Central memory CD4-positive, alpha-beta T cell (primary cell): ENCODE measurements around the gene ANKRD37.
"Not testable (repeated sequence)": the region's sequence is repeated elsewhere in the genome, so short reads cannot be mapped to it uniquely, and the experiment has no call there.

Experiments
- DNase-seq: peaks from one replicate; pipeline ENCODE4 v3.0.0; 2022
- total RNA-seq, 3 experiments: gene quantifications; one replicate each; lab custom pipeline; 2026; lab: John Stamatoyannopoulos, UW

Gene ANKRD37
- total RNA-seq = 2.3 to 8.1 (median 7.5) reads per million in 3 experiments

- no peak for DNase-seq
Measured at GRCh38 chr4:185396724-185397385, at the start of gene ANKRD37. TSS of gene ANKRD37 (plus strand) at chr4:185396841. CDS start at chr4:185396924, 83 bp downstream.

GRCh38 chr4:185346975-185347601 lies 49.6 kb upstream of the ANKRD37 start:
- no peak for DNase-seq

GRCh38 chr4:185351691-185352090 lies 45.0 kb upstream of the ANKRD37 start:
- no peak for DNase-seq

GRCh38 chr4:185352202-185352601 lies 44.4 kb upstream of the ANKRD37 start:
- no peak for DNase-seq

GRCh38 chr4:185352741-185353140 lies 43.9 kb upstream of the ANKRD37 start:
- no peak for DNase-seq

- no peak for DNase-seq
Measured at GRCh38 chr4:185357211-185357610, 39.4 kb upstream of the ANKRD37 start.

- DNase-seq = no peak
Measured at GRCh38 chr4:185357733-185358440, 38.8 kb upstream of the ANKRD37 start.

- DNase-seq = no peak
Measured at GRCh38 chr4:185358514-185358913, 38.1 kb upstream of the ANKRD37 start.

GRCh38 chr4:185358959-185359358 lies 37.7 kb upstream of the ANKRD37 start:
- no peak for DNase-seq

GRCh38 chr4:185359767-185360446 lies 36.7 kb upstream of the ANKRD37 start:
- DNase-seq = no peak

- DNase-seq = no peak
Measured at GRCh38 chr4:185361872-185362271, 34.8 kb upstream of the ANKRD37 start.

GRCh38 chr4:185362570-185362969 lies 34.1 kb upstream of the ANKRD37 start:
- DNase-seq = not testable (repeated sequence)

- DNase-seq = no peak
Measured at GRCh38 chr4:185363251-185363650, 33.4 kb upstream of the ANKRD37 start.

GRCh38 chr4:185364886-185365285 lies 31.8 kb upstream of the ANKRD37 start:
- DNase-seq = no peak

- no peak for DNase-seq
Measured at GRCh38 chr4:185369731-185370130, 26.9 kb upstream of the ANKRD37 start.

- DNase-seq = no peak
Measured at GRCh38 chr4:185370268-185370949, 26.2 kb upstream of the ANKRD37 start.

GRCh38 chr4:185371702-185372101 lies 24.9 kb upstream of the ANKRD37 start:
- DNase-seq = no peak

GRCh38 chr4:185374027-185374426 lies 22.6 kb upstream of the ANKRD37 start:
- DNase-seq = no peak

- no peak for DNase-seq
Measured at GRCh38 chr4:185374573-185374972, 22.1 kb upstream of the ANKRD37 start.

GRCh38 chr4:185378264-185378663 lies 18.4 kb upstream of the ANKRD37 start:
- DNase-seq = no peak

- no peak for DNase-seq
Measured at GRCh38 chr4:185379326-185380295, 17.0 kb upstream of the ANKRD37 start.
